PC-3 (cell line): ENCODE results near the gene PLEKHM1.

Experiments used
- CTCF ChIP-seq: fragments of 300-600 bp; sonication (generic); conservative IDR thresholded peaks from 2 replicates; pipeline ENCODE4 v1.5.1; 2017; ENCODE audit warnings: antibody characterized with exemption, low read depth, mild to moderate bottlenecking, low read length
- EZH2 ChIP-seq: fragments of 300-600 bp; sonication (generic); IDR thresholded peaks from one replicate; pipeline ENCODE4 v1.6.1; 2017; ENCODE audit warnings: antibody characterized with exemption, mild to moderate bottlenecking, low read length; ENCODE audit not compliant: unreplicated experiment

GRCh38 chr17:45436625-45437464 is 53.7 kb downstream of the PLEKHM1 start:
- TF ChIP-seq EZH2 (no peak), CTCF (no peak)
